ENCODE results near the gene SMYD1. TPM values are rescaled to one million over a fixed set of nuclear protein-coding genes. Genes with fewer than 3 reads are reported as not detected.

The SMYD1 gene
- total RNA-seq, 1 experiment from 2014 or later, result not detected

DNA sequence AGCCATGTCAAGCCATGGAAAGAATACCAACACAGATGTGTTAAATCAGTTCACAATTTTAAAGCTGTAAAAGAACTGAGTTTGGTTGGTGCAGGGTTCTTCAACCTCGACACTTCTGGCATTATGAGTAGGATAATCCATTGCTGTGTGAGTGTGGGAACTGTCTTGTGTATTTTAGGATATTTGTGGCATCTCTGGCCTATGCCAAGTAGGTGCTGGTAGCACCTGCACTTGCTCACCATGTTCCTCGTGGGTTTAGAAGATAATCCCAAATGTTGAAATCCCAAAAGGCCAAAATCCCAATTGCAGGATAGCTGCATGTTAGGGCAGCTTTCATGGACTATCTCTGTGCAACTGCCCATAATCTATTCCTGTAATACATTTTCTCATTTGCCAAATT lies 15.8 kb upstream of the SMYD1 start:
- ChIA-PET CTCF (no interaction called here), POLR2A (no interaction called here)
- Histone ChIP-seq H3K9me3 (ENCODE audit: control insufficient read depth, insufficient read depth, low read depth, low read length) (no peaks in the 10 kb centered on the region), H3K4me3 (ENCODE audit: low read depth in 2 of 2, low read length in 2 of 2) (no peak overlapping the region), H3K36me3 (ENCODE audit: control insufficient read depth, insufficient read depth, low read length) (0 out of 2 replicates have a peak, but pooled peaks cover 2% of the 10 kb centered on the region), H3K4me1 (ENCODE audit: control insufficient read depth, insufficient read depth, low read length) (peaks cover 15% of the 10 kb centered on the region; the same call in 1 of the 2 replicates), H3K27ac (ENCODE audit: low read length) (no peak overlapping the region), H3K27me3 (ENCODE audit: control insufficient read depth, insufficient read depth, low read length) (no peaks in the 10 kb centered on the region)
- ATAC-seq (no peak), DNase-seq (ENCODE audit: low read depth, low spot score) (no peak)
- in situ Hi-C loops (cut with HindIII; ENCODE audit: low pct_unique_long_range_greater_than_20kb, low sequenced_read_pairs) (no loop called here), intact Hi-C loops (cut with micrococcal nuclease; ENCODE audit: unreplicated experiment) (no loop called here)
- no TSS peak for BruUV-seq (replicated peaks)
- TF ChIP-seq TCF7L2 (IDR thresholded peaks at IDR 0.05; ENCODE audit: low read depth, low read length), result no peak

DNA sequence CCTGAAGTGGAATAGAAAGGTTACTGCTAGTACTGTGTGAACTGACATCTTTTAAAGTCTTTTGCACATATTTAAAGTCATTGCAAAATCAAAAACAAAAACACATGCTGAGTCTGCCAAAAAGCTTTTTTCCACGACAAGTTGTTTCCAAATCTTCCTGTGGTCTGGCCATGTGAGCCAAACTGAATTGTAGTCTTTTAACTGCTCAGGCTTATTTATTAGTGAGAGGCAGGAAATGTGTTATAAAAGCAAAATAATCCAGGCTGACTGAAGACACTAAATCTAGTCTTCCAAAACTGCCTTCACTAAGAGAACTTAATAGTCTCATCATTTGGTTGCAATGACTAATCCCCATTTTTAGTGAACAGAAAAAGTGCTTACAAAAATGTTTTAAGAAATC lies 14.3 kb upstream of the SMYD1 start:
- Histone ChIP-seq H3K4me1 (ENCODE audit: control insufficient read depth, insufficient read depth, low read length) (peaks cover 15% of the 10 kb centered on the region; the same call in 1 of the 2 replicates), H3K9me3 (ENCODE audit: control insufficient read depth, insufficient read depth, low read depth, low read length) (no peaks in the 10 kb centered on the region), H3K27ac (ENCODE audit: low read length) (no peak overlapping the region), H3K36me3 (ENCODE audit: control insufficient read depth, insufficient read depth, low read length) (0 out of 2 replicates have a peak, but pooled peaks cover 2% of the 10 kb centered on the region), H3K27me3 (ENCODE audit: control insufficient read depth, insufficient read depth, low read length) (no peaks in the 10 kb centered on the region), H3K4me3 (ENCODE audit: low read depth in 2 of 2, low read length in 2 of 2) (no peak overlapping the region)
- CTCF ChIA-PET, result no interaction called here
- TF ChIP-seq, protein P1, sequence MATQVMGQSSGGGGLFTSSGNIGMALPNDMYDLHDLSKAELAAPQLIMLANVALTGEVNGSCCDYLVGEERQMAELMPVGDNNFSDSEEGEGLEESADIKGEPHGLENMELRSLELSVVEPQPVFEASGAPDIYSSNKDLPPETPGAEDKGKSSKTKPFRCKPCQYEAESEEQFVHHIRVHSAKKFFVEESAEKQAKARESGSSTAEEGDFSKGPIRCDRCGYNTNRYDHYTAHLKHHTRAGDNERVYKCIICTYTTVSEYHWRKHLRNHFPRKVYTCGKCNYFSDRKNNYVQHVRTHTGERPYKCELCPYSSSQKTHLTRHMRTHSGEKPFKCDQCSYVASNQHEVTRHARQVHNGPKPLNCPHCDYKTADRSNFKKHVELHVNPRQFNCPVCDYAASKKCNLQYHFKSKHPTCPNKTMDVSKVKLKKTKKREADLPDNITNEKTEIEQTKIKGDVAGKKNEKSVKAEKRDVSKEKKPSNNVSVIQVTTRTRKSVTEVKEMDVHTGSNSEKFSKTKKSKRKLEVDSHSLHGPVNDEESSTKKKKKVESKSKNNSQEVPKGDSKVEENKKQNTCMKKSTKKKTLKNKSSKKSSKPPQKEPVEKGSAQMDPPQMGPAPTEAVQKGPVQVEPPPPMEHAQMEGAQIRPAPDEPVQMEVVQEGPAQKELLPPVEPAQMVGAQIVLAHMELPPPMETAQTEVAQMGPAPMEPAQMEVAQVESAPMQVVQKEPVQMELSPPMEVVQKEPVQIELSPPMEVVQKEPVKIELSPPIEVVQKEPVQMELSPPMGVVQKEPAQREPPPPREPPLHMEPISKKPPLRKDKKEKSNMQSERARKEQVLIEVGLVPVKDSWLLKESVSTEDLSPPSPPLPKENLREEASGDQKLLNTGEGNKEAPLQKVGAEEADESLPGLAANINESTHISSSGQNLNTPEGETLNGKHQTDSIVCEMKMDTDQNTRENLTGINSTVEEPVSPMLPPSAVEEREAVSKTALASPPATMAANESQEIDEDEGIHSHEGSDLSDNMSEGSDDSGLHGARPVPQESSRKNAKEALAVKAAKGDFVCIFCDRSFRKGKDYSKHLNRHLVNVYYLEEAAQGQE (IDR thresholded peaks at IDR 0.05; ENCODE audit: insufficient read depth in 1 of 2, low read depth in 2 of 2, low read length in 1 of 2), result no peak
- no peak for TF ChIP-seq TCF7L2 (IDR thresholded peaks at IDR 0.05; ENCODE audit: low read depth, low read length)
- no peak for TF ChIP-seq POLR2AphosphoS5 (IDR thresholded peaks at IDR 0.05; ENCODE audit: low read depth, low read length)
- no peak for TF ChIP-seq SIN3A (IDR thresholded peaks at IDR 0.05; ENCODE audit: borderline replicate concordance, insufficient read depth, low read depth, low read length)
- TF ChIP-seq, protein P2, sequence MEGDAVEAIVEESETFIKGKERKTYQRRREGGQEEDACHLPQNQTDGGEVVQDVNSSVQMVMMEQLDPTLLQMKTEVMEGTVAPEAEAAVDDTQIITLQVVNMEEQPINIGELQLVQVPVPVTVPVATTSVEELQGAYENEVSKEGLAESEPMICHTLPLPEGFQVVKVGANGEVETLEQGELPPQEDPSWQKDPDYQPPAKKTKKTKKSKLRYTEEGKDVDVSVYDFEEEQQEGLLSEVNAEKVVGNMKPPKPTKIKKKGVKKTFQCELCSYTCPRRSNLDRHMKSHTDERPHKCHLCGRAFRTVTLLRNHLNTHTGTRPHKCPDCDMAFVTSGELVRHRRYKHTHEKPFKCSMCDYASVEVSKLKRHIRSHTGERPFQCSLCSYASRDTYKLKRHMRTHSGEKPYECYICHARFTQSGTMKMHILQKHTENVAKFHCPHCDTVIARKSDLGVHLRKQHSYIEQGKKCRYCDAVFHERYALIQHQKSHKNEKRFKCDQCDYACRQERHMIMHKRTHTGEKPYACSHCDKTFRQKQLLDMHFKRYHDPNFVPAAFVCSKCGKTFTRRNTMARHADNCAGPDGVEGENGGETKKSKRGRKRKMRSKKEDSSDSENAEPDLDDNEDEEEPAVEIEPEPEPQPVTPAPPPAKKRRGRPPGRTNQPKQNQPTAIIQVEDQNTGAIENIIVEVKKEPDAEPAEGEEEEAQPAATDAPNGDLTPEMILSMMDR (IDR thresholded peaks at IDR 0.05), result no peak
- DNase-seq (ENCODE audit: low read depth, low spot score), result no peak
- BruUV-seq (replicated peaks), result no TSS peak
- POLR2A ChIA-PET, result no interaction called here
- intact Hi-C loops (cut with micrococcal nuclease; ENCODE audit: unreplicated experiment), result no loop called here
- in situ Hi-C loops (cut with HindIII; ENCODE audit: low pct_unique_long_range_greater_than_20kb, low sequenced_read_pairs), result no loop called here
- no peak for ATAC-seq

DNA sequence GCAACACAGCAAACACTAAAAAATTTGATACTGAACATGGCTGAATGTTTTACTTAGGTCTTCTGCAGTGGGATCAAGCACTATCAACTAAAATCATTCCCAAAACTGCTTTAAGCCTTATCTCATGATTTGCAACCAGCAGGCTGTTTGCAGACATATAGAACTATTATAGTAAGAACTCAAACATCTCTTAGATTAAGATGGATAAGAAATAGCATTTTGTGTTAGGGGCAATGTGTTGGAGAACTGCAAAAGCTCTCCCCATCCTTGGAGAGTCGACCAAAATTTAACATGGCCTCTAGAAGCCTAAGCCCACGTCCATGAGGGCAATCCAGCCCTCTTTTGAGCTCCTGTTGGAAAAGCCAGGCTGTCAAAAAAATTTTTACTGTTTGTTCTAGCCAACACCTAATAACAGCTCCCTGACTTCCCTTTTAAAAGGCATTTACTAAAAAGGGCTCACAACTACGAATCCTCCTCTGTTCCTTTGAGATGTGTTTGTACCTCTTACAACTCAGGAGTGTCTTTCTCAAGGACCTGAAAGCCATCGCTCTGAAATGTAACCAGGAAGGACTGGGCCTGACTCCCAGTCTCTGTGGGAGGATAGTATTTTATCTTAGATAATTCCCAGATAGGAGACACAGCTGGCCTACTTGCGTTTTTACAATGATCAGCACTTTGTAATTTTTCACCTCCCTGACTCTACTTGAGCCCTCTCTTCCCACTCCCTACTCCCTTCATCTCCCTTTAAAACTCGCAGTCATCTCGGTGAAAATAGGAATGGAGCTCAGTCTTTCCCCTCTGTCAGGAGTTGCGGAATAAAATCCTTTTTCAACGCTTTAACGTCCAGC lies 13.5 kb upstream of the SMYD1 start:
- TF ChIP-seq POLR2AphosphoS5 (IDR thresholded peaks at IDR 0.05; ENCODE audit: low read depth, low read length) (no peak; the same call in 1 of the 2 replicates), TCF7L2 (IDR thresholded peaks at IDR 0.05; ENCODE audit: low read depth, low read length) (no peak), SIN3A (IDR thresholded peaks at IDR 0.05; ENCODE audit: borderline replicate concordance, insufficient read depth, low read depth, low read length) (no peak; the same call in 1 of the 2 replicates)
- TF ChIP-seq, protein P1 (IDR thresholded peaks at IDR 0.05; ENCODE audit: insufficient read depth in 1 of 2, low read depth in 2 of 2, low read length in 1 of 2), result no peak
- TF ChIP-seq, protein P2 (IDR thresholded peaks at IDR 0.05), result no peak
- DNase-seq (ENCODE audit: low read depth, low spot score) (no peak), ATAC-seq (no peak)
- H3K27me3 ChIP-seq (ENCODE audit: control insufficient read depth, insufficient read depth, low read length), result no peaks in the 10 kb centered on the region
- in situ Hi-C loops (cut with HindIII; ENCODE audit: low pct_unique_long_range_greater_than_20kb, low sequenced_read_pairs) (no loop called here), intact Hi-C loops (cut with micrococcal nuclease; ENCODE audit: unreplicated experiment) (no loop called here)
- peak overlapping the region; percentile 98 for H3K27ac ChIP-seq (ENCODE audit: low read length)
- peak overlapping the region; percentile 81 to 94 for H3K4me3 ChIP-seq (ENCODE audit: low read depth in 2 of 2, low read length in 2 of 2)
- no peaks in the 10 kb centered on the region for H3K9me3 ChIP-seq (ENCODE audit: control insufficient read depth, insufficient read depth, low read depth, low read length)
- H3K4me1 ChIP-seq (ENCODE audit: control insufficient read depth, insufficient read depth, low read length), result peaks cover 15% of the 10 kb centered on the region; the same call in 1 of the 2 replicates
- TSS peak; percentile 71 for BruUV-seq (replicated peaks)
- H3K36me3 ChIP-seq (ENCODE audit: control insufficient read depth, insufficient read depth, low read length), result 0 out of 2 replicates have a peak, but pooled peaks cover 2% of the 10 kb centered on the region
- ChIA-PET CTCF (no interaction called here), POLR2A (interaction anchor here (1.0 kb wide), 1 partner anchor 38 kb away, joined by 5 read pairs; the partner anchor contains the start of gene RNU2-63P)

All from Panc1 (cell line).